Astrocyte of the cerebellum (primary cell): Measurements from ENCODE around the gene ANKRD9.

Source experiments
- DNase-seq: peaks from one replicate; pipeline ENCODE4 v3.0.0-alpha.2; 2011; ENCODE audit warnings: low read depth
- H3K4me3 ChIP-seq: 2 replicates; pipeline ENCODE4 v1.5.1; 2011; ENCODE audit warnings: mild to moderate bottlenecking, low read depth, low read length, moderate library complexity
- in situ Hi-C: cut with HindIII; loops from 2 replicates; pipeline ENCODE4 v1.10.0; 2017; ENCODE audit warnings: low sequenced_read_pairs
- TF ChIP-seq, protein P1 (sequence below): IDR thresholded peaks from 2 replicates; pipeline ENCODE4 v1.5.1; 2012; ENCODE audit warnings: low read length, low read depth, moderate library complexity, mild to moderate bottlenecking; ENCODE audit errors: missing control alignments

Gene ANKRD9

DNA sequence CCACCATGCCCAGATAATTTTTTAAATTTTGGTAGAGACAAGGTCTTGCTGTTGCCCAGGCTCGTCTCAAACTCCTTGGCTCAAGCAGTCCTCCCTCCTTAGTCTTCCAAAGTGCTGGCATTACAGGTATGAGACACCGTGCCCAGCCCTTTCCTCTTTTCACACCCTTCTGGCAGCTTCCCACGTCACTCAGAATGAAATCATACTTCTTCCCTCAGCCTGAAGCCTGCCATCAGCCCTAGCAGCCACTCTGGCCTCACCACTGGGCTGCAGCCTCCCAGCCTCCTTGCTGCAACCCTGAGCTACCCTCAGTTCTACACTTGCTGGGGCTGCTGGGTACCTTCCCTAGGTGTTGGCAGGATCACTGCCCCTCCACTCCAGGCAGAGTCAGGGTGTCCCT is 18.2 kb downstream of the ANKRD9 start:
- DNase-seq = no peak
- H3K4me3 ChIP-seq = no peak overlapping the region
- in situ Hi-C loops = no loop called here
- TF ChIP-seq, protein P1, sequence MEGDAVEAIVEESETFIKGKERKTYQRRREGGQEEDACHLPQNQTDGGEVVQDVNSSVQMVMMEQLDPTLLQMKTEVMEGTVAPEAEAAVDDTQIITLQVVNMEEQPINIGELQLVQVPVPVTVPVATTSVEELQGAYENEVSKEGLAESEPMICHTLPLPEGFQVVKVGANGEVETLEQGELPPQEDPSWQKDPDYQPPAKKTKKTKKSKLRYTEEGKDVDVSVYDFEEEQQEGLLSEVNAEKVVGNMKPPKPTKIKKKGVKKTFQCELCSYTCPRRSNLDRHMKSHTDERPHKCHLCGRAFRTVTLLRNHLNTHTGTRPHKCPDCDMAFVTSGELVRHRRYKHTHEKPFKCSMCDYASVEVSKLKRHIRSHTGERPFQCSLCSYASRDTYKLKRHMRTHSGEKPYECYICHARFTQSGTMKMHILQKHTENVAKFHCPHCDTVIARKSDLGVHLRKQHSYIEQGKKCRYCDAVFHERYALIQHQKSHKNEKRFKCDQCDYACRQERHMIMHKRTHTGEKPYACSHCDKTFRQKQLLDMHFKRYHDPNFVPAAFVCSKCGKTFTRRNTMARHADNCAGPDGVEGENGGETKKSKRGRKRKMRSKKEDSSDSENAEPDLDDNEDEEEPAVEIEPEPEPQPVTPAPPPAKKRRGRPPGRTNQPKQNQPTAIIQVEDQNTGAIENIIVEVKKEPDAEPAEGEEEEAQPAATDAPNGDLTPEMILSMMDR = no peak

DNA sequence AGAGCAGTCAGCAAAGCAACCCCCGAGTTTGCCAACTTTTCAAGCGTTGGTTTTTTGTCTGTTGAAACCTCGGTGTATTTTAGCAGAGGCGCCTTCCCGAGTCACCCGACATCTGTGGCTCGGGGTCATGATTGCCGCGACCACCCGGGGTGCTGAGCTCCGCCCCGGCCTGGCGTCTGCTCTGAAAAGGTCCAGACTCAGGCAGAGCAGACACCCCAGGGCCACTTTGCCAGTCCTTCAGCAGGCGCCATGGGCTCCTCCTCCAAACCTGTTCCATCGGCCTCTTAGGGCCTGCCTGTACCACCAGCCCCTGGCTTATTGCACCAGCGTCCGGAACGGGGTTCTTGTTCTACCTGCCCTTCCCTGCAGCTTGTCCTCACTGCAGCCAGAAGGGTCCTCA is 19.1 kb downstream of the ANKRD9 start:
- TF ChIP-seq, protein P1 = no peak
- no peak overlapping the region for H3K4me3 ChIP-seq
- in situ Hi-C loops = no loop called here
- DNase-seq = no peak

DNA sequence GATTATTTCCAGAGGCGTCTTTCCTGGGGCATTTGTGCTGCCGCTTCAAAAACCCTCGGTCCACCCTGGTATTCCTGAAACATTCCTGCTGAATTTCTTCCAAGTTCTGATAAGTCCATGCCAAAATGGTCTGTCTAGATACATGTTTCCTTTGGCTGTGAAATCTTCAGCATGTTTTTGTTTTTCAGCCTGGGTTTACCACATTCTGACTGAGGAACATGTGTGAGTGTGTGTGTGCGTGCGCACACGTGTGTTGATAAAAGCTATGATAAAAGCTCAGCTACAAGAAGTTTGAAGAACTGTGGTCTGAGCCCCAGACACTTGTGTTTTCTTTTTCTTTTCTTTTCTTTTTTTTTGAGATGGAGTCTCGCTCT is 22.4 kb downstream of the ANKRD9 start:
- in situ Hi-C loops = no loop called here
- no peak for DNase-seq
- TF ChIP-seq, protein P1 = no peak
- H3K4me3 ChIP-seq = no peak overlapping the region

DNA sequence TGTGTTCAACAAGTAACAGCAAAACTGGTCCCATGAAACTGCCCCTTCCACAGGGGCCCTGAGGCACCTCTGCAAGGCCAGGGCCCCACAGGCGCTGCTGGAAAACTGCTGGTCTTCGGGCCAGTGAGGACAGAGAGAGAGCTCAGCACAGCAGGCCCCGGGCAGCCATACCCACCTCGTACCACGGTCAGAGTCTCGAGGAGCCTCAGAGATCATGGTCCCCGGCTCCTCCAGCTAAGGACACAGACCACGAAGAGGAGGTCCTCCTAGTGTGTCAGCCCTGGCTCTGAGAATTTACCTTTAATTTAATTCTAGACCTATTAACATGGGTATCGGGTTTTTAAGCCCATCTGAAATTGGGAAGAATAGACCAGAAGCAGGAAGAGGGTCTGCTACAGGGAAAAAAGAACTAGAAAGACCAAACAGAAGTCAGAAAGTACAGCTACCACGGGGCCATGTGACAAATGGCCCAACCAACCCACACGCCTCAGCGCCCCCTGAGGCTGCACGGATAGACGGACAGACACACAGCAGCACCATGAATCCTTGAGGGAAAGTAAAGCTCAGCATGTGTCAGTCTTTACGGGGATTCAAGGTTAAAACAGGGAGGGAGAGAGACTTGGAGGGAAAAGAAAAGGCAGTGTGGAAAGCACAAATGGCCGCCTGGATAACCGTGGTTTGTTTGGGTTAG is 22.9 kb downstream of the ANKRD9 start:
- DNase-seq = no peak
- TF ChIP-seq, protein P1 = no peak
- in situ Hi-C loops = no loop called here
- H3K4me3 ChIP-seq = no peak overlapping the region

DNA sequence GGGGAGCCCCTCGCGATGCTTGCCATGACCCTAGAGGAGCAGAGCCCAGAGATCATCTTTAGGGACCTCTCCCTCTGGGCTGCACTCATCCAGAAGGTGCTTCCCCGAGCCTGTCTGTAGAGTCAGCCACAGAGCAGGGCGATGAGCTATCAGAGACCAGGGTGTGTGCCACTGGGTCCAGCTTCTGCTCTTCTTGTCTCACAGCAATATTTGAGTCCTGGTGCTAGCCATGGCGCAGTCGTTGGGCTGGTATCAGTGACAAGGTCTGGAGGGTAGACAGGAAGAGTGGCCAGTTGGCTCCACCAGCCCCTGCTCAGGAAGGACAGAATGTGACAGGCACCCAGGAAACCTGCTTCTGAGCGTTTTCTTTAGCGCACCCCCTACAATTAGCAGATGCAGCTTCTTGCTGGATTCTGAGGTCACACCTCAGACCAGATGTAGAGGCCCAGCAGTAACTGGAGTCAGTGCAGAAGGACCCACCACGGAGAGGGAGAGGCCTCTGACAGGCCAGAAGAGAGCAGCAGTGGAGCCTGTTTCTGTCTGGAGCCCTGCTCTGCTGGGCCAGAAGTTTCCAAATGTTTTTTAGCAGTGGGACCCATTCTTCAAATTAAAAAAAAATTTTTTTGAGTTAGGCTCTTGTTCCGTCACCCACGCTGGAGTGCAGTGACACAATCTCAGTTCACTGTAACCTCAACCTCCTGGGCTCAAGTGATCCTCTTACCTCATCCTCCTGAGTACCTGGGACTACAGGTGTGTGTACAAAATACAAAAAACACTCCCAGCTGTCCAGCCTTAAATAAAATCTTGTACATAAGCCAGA is 23.7 kb downstream of the ANKRD9 start:
- in situ Hi-C loops = no loop called here
- TF ChIP-seq, protein P1 = no peak
- no peak overlapping the region for H3K4me3 ChIP-seq
- DNase-seq = no peak

DNA sequence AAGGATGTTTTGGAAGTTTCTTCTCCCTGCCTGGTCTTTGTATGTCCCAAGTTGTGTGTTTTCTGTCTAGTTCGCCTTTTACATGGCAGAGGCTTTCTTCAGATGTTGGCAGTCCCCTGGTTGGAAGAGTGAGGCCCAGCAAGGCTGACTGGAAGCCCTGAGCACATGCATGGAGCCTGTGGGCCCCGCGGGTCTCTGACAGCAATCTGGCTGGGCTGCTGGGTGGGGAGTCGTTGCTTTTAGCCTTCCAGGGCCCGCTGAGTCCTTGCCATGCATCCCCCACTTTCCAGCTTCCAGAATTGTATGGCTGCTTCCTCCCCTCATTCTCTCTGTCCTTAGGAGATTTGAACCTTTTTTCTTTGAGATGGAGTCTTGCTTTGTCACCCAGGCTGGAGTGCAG is 25.3 kb downstream of the ANKRD9 start:
- in situ Hi-C loops = no loop called here
- H3K4me3 ChIP-seq = no peak overlapping the region
- no peak for DNase-seq
- TF ChIP-seq, protein P1 = no peak
